Activated naive CD8-positive, alpha-beta T cell treated with anti-CD3 and anti-CD28 coated beads for 36 hours (primary cell): ENCODE data around the gene HSD11B2. TPM values are rescaled to one million over a fixed set of nuclear protein-coding genes. Genes with fewer than 3 reads are reported as not detected.
A peak's percentile ranks its signal among the peaks of the same experiment; 100 is the strongest.

Source experiments
- DNase-seq: peaks from one replicate; pipeline ENCODE4 v3.0.0; 2021
- H3K27ac Mint-ChIP-seq: one replicate; pipeline ENCODE4 v1.8.0; 2022; ENCODE audit warnings: mild to moderate bottlenecking, moderate library complexity, mixed read lengths
- H3K27me3 Mint-ChIP-seq: one replicate; pipeline ENCODE4 v1.8.0; 2022; ENCODE audit warnings: mild to moderate bottlenecking, mixed read lengths
- H3K36me3 Mint-ChIP-seq: one replicate; pipeline ENCODE4 v1.8.0; 2021; ENCODE audit warnings: mild to moderate bottlenecking, mixed read lengths
- H3K4me1 Mint-ChIP-seq: one replicate; pipeline ENCODE4 v1.8.0; 2021; ENCODE audit warnings: mixed read lengths
- H3K4me3 Mint-ChIP-seq: one replicate; pipeline ENCODE4 v1.8.0; 2022; ENCODE audit warnings: mild to moderate bottlenecking, moderate library complexity, mixed read lengths
- H3K9me3 Mint-ChIP-seq: one replicate; pipeline ENCODE4 v1.8.0; 2022; ENCODE audit warnings: mixed read lengths
- total RNA-seq, 2 experiments: library from RNA; stranded (reverse); gene quantifications; one replicate each; pipeline ENCODE4 v1.2.3, GENCODE V29; 2021

HSD11B2 gene
- total RNA-seq, 2 experiments from 2014 or later, result 2.8 to 3.1 TPM

DNA sequence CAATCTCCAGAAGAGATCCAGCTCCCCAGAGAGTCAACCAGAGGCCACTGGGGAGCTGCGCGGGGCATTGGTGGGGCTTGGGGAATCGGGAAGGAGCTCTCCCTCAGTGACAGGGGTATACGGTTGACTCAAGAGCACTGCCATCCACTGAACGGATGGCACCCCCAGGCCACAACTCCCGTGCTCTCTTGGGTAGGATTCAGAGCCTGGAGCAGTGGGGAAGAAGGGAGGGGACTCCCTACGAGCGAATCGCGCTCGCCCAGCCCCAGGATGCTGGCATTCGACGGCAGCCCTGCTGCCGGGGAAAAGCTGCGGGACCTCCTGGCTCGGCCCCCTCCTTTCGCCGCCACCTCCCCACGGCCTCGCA, 37.1 kb upstream of the HSD11B2 start:
- Mint-ChIP-seq H3K27ac (no peak overlapping the region), H3K4me1 (peaks cover 8% of the 10 kb centered on the region), H3K27me3 (peaks cover 32% of the 10 kb centered on the region), H3K4me3 (no peak overlapping the region), H3K36me3 (no peaks in the 10 kb centered on the region), H3K9me3 (no peaks in the 10 kb centered on the region)
- DNase-seq, result no peak

- peak overlapping the region; percentile 14 for H3K4me3 Mint-ChIP-seq
- H3K27ac Mint-ChIP-seq, result no peak overlapping the region
- H3K4me1 Mint-ChIP-seq, result peaks cover 8% of the 10 kb centered on the region
- H3K36me3 Mint-ChIP-seq, result no peaks in the 10 kb centered on the region
- no peak for DNase-seq
- peaks cover 32% of the 10 kb centered on the region for H3K27me3 Mint-ChIP-seq
- H3K9me3 Mint-ChIP-seq, result no peaks in the 10 kb centered on the region
Measured at GRCh38 chr16:67394155-67395104, 36.5 kb upstream of the HSD11B2 start.

GRCh38 chr16:67395105-67395457, 35.8 kb upstream of the HSD11B2 start:
- H3K9me3 Mint-ChIP-seq, result no peaks in the 10 kb centered on the region
- H3K27me3 Mint-ChIP-seq, result peaks cover 32% of the 10 kb centered on the region
- DNase-seq, result no peak
- no peak overlapping the region for H3K27ac Mint-ChIP-seq
- H3K4me3 Mint-ChIP-seq, result no peak overlapping the region
- H3K4me1 Mint-ChIP-seq, result peaks cover 8% of the 10 kb centered on the region
- H3K36me3 Mint-ChIP-seq, result no peaks in the 10 kb centered on the region

- Mint-ChIP-seq H3K4me1 (peaks cover 8% of the 10 kb centered on the region), H3K36me3 (no peaks in the 10 kb centered on the region), H3K4me3 (no peak overlapping the region), H3K9me3 (no peaks in the 10 kb centered on the region), H3K27me3 (peaks cover 32% of the 10 kb centered on the region), H3K27ac (no peak overlapping the region)
- DNase-seq, result no peak
Measured at GRCh38 chr16:67395458-67396158, 35.3 kb upstream of the HSD11B2 start.

- no peak overlapping the region for H3K27ac Mint-ChIP-seq
- H3K27me3 Mint-ChIP-seq, result peaks cover 32% of the 10 kb centered on the region
- no peaks in the 10 kb centered on the region for H3K9me3 Mint-ChIP-seq
- no peaks in the 10 kb centered on the region for H3K36me3 Mint-ChIP-seq
- DNase-seq, result no peak
- H3K4me1 Mint-ChIP-seq, result peaks cover 8% of the 10 kb centered on the region
- no peak overlapping the region for H3K4me3 Mint-ChIP-seq
Measured at GRCh38 chr16:67396159-67397035, 34.5 kb upstream of the HSD11B2 start.

GRCh38 chr16:67397036-67397801, 33.7 kb upstream of the HSD11B2 start:
- Mint-ChIP-seq H3K27ac (no peak overlapping the region), H3K4me1 (peaks cover 8% of the 10 kb centered on the region), H3K9me3 (no peaks in the 10 kb centered on the region), H3K27me3 (peaks cover 31% of the 10 kb centered on the region), H3K36me3 (no peaks in the 10 kb centered on the region), H3K4me3 (no peak overlapping the region)
- DNase-seq, result no peak

GRCh38 chr16:67397812-67398545, 32.9 kb upstream of the HSD11B2 start:
- Mint-ChIP-seq H3K27me3 (peaks cover 24% of the 10 kb centered on the region), H3K27ac (no peak overlapping the region), H3K4me1 (peaks cover 8% of the 10 kb centered on the region), H3K36me3 (no peaks in the 10 kb centered on the region), H3K9me3 (no peaks in the 10 kb centered on the region), H3K4me3 (no peak overlapping the region)
- no peak for DNase-seq

DNA sequence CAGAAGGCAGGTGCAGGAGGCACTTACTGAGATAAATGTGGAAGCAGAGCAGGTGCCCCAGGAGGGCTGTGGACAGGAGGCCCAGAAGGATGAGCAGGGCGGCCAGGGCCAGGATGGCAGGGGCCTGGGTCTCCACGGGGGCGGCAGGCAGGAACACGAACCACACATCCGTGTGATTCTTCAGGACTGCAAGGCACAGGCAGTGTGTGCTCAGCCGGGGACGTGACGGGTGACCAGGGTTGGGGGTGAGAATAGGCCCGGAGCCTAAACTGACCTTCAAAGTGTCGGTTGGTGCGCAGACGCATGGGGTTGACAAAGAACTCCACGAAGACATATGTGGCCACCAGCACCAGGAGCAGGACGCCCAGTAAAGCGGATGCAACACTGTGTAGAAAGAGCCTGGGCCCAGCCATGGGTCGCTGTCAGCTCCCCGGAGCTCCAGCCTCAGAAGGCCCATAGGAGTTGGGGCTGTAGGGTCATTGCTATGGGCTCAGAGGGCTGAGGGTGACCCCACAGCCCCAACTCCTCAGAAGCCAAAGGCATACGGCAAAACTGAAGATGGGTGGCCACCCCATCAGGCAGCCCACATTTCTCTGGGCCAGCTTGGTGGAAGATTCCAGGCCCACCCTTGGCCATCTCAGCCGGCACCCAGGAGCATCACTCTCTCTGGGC, 32.2 kb upstream of the HSD11B2 start:
- Mint-ChIP-seq H3K9me3 (no peaks in the 10 kb centered on the region), H3K36me3 (no peaks in the 10 kb centered on the region), H3K4me1 (peaks cover 8% of the 10 kb centered on the region), H3K4me3 (no peak overlapping the region), H3K27me3 (peaks cover 22% of the 10 kb centered on the region), H3K27ac (no peak overlapping the region)
- no peak for DNase-seq

DNA sequence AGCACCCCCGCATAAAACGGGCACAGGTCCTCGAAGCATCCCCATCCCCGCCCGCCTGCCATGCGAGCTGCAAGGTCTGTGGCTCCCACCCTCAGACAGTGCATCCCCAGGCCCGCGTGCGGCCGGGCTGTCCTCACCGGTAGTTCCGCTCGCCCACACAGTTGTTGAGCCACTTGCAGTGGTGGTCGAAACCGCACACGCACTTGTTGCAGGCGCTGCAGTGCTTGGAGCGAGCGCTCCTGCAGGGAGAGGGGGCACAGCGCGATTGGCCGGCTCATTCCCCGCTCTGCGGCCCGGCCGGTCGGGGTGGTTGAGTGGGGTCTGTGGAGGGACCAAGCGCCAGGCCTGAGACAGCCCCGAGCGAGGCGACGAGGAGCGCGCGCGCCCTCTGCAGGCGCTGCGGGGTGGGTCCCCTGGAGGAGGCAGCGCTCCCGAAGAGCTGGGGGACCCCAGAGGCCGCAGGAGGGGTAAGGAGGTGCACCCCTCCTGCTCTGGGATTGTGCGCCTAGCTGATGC, 31.6 kb upstream of the HSD11B2 start:
- peaks cover 16% of the 10 kb centered on the region for H3K27me3 Mint-ChIP-seq
- H3K9me3 Mint-ChIP-seq, result no peaks in the 10 kb centered on the region
- no peak overlapping the region for H3K4me3 Mint-ChIP-seq
- peaks cover 6% of the 10 kb centered on the region for H3K4me1 Mint-ChIP-seq
- peak; percentile 70 for DNase-seq
- H3K27ac Mint-ChIP-seq, result no peak overlapping the region
- no peaks in the 10 kb centered on the region for H3K36me3 Mint-ChIP-seq

GRCh38 chr16:67399749-67400704, 30.9 kb upstream of the HSD11B2 start:
- Mint-ChIP-seq H3K27ac (no peak overlapping the region), H3K4me1 (peaks cover 5% of the 10 kb centered on the region), H3K9me3 (no peaks in the 10 kb centered on the region), H3K27me3 (peaks cover 11% of the 10 kb centered on the region), H3K4me3 (no peak overlapping the region), H3K36me3 (no peaks in the 10 kb centered on the region)
- DNase-seq, result no peak

DNA sequence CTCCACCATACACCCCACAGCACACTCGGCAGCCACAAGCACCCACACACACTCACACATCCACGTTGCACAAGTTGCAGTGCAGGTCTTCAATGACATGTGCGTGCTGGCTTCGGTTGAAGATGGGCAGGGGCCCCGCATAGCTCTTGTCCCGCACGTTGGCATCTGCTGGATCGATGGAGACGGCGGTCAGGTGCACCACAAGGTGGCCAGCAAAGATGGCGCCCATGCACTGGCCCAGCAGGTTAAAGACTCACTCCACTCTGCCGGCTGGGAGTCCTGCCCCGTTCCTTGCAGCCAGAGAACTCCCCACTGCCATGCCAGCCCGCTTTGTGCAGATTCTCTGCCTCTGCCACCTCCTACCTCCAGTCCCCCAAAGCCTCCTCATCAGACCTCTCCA, 30.0 kb upstream of the HSD11B2 start:
- no peak overlapping the region for H3K4me3 Mint-ChIP-seq
- H3K4me1 Mint-ChIP-seq, result peaks cover 2% of the 10 kb centered on the region
- DNase-seq, result no peak
- H3K27ac Mint-ChIP-seq, result no peak overlapping the region
- no peaks in the 10 kb centered on the region for H3K36me3 Mint-ChIP-seq
- H3K27me3 Mint-ChIP-seq, result peaks cover 3% of the 10 kb centered on the region
- no peaks in the 10 kb centered on the region for H3K9me3 Mint-ChIP-seq

- peaks cover 3% of the 10 kb centered on the region for H3K27me3 Mint-ChIP-seq
Measured at GRCh38 chr16:67403976-67404555, 26.9 kb upstream of the HSD11B2 start.

More at GRCh38 chr16:67403976-67404555, 26.9 kb upstream of the HSD11B2 start:
- Mint-ChIP-seq H3K36me3 (no peaks in the 10 kb centered on the region), H3K27ac (no peak overlapping the region), H3K4me1 (no peaks in the 10 kb centered on the region), H3K9me3 (no peaks in the 10 kb centered on the region), H3K4me3 (no peak overlapping the region)
- no peak for DNase-seq
